GM21360 (cell line): ENCODE results near the gene DMAC2.
"Not testable (repeated sequence)": the region's sequence is repeated elsewhere in the genome, so short reads cannot be mapped to it uniquely, and the experiment has no call there.

Source experiments
- ATAC-seq: cut with Tn5 transposase; IDR thresholded peaks from one replicate; pipeline ENCODE4 v1.9.1; 2021; ENCODE audit warnings: mild to moderate bottlenecking, moderate library complexity; ENCODE audit not compliant: unreplicated experiment

The DMAC2 gene

DNA sequence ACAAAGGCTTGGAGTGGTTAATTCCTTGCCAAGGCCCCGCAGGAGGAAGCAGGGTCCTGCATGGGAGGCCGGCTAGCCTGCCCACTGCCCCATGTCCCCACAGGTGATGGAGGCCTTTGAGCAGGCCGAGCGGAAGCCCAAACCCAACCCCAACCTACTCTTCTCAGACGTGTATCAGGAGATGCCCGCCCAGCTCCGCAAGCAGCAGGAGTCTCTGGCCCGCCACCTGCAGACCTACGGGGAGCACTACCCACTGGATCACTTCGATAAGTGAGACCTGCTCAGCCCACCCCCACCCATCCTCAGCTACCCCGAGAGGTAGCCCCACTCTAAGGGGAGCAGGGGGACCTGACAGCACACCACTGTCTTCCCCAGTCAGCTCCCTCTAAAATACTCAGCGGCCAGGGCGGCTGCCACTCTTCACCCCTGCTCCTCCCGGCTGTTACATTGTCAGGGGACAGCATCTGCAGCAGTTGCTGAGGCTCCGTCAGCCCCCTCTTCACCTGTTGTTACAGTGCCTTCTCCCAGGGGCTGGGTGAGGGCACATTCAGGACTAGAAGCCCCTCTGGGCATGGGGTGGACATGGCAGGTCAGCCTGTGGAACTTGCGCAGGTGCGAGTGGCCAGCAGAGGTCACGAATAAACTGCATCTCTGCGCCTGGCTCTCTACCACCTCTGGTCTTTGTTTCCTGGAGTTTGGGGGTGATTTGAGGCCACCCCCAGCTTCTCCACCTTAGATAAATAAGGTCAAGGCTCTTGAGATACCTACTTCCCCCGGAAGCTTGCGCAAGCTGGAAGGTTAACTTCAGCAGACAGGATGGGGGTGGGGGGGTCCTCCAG lies 15.2 kb downstream of the DMAC2 start:
- ATAC-seq = no peak

DNA sequence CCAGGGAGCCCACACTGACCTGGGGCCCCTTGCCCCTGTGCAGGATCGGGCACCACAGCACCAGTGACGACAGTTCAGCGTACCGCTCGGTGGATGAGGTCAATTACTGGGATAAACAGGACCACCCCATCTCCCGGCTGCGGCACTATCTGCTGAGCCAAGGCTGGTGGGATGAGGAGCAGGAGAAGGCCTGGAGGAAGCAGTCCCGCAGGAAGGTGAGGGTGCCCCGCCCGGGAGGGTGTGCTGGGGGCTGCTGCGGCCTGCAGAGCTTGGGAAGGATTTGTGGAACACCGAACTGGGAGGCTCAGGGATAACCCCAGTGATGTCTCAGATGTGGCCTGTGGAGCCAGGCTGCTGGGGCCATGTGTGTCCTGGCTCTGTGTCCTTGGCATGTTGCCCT lies 16.8 kb downstream of the DMAC2 start:
- no peak for ATAC-seq

DNA sequence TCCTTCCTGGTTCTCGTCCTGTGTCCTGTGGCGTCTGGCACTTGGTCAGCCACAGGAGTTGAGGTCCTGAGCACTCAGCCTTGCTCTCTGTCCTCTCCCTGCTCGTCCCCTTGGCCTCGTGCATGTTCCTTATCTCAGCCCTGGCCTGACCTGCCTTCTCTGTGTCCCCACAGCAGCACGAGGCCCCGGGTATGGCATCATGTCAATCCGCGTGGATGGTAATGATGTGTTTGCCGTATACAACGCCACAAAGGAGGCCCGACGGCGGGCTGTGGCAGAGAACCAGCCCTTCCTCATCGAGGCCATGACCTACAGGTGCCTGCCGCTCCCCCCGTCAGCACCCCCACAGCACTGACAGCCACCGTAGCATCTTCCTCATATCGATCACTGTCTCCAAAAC lies 17.3 kb downstream of the DMAC2 start:
- no peak for ATAC-seq

- no peak for ATAC-seq
Observed at GRCh38 chr19:41421973-41422372, 17.7 kb downstream of the DMAC2 start.

GRCh38 chr19:41421314-41421713 lies 18.4 kb downstream of the DMAC2 start:
- no peak for ATAC-seq

- no peak for ATAC-seq
Observed at GRCh38 chr19:41420101-41420880, 19.4 kb downstream of the DMAC2 start.

DNA sequence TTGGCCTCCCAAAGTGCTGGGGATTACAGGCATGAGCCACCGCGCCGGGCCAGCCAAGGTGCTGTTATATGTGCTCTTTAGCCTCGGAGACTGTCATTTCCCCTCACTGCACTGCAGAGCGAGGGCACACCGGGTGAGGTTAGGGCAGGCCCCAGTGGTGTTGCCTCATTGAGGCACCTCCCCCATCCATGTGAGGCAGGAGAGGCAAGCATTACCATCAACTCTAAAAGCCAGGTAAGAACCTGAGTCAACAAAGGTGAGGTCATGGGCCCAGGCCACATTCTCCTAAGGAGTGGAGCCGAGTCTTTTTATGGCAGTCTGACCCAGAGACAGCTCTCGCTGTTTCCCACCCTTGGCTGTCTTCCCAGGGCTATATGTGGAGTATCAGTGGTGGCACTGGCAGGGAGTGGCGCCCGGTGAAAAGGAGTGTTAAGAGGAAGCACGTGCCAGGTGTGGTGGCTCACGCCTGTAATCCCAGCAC lies 23.5 kb downstream of the DMAC2 start:
- no peak for ATAC-seq

- no peak for ATAC-seq
Observed at GRCh38 chr19:41415154-41415571, 24.5 kb downstream of the DMAC2 start.

GRCh38 chr19:41414461-41414860 lies 25.3 kb downstream of the DMAC2 start:
- no peak for ATAC-seq

DNA sequence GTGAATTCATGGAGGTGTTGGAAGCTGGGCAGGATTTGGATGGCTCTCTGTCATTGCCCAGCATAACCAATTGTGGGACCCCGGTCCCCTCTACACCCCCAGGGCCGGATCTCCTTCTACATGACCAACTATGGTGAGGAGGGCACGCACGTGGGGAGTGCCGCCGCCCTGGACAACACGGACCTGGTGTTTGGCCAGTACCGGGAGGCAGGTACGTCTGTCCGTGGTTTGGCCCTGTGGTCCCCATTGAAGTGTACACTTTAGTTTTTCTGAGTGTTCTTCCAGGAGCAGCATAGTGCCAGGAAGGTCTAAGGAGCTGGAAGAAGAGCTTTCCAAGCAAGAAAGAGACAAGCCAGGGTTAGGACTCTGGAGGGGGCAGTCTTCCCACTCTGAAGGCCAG lies 25.8 kb downstream of the DMAC2 start:
- ATAC-seq = no peak

GRCh38 chr19:41412953-41413352 lies 26.8 kb downstream of the DMAC2 start:
- ATAC-seq = no peak

- no peak for ATAC-seq
Observed at GRCh38 chr19:41411968-41412265, 27.8 kb downstream of the DMAC2 start.

DNA sequence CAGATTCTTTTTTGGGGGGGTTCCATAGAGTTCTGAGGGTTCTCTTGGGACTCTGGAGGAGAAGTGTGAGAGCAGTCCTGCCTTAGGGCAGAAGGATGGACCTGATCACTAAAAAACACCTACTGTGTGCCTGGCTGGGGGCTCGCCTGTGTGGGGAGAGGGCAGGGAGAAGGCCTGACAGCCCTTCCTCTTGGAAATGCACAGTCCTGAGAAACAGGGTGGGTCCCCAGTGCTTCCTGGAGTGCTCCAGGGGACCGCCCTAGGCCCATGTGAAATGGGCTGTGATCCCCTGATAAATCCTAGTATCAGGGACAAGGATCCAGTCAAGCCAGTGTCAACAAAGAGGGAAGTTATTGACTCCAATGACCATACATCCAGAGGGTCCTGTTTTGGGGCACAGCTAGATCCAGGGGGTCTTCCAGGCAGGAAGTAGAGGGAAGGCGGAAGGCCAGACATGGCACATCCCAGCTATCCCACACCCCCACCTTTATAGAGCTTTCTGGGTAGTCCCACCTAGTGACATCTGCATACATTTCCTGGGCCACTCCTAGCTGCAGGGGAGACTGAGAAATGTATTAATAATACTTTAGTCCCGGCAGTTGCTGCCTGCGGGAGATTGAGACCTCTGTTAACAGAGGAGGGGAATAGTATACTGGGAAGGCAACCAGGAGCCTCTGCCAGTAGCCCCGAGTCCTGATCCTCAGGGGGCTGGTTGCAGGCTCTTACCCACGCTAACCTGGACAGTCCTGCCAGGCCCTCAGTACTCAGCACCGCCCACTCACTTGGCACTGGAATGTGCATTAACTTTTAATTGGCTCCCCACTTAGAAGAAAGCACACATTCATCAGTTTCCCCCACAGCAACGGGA lies 28.4 kb downstream of the DMAC2 start:
- no peak for ATAC-seq

DNA sequence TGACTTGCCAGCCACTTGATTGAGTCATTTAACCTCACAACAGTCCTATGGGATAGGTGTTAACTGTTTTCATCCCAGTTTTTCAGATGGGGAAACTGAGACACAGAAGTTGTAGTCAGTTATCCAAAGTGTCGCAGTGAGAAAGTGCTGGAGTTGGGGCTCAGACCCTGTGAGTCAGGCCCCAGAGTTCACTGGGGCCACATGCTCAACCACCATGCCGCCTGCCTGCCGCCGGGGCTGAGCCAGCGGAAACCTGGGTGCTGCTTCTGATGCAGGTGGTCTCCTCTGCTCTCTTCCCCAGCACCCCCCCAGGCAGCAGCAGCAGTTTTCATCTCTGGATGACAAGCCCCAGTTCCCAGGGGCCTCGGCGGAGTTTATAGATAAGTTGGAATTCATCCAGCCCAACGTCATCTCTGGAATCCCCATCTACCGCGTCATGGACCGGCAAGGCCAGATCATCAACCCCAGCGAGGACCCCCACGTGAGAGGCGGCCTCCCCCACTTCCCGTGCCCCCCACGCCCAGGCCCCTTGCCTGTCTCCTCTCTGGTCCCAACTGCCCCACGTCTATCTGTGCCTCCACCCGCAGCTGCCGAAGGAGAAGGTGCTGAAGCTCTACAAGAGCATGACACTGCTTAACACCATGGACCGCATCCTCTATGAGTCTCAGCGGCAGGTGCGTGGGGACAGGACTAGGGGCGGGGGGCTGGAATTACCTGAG lies 29.2 kb downstream of the DMAC2 start:
- no peak for ATAC-seq

GRCh38 chr19:41409288-41409687 lies 30.4 kb downstream of the DMAC2 start:
- ATAC-seq = no peak

GRCh38 chr19:41408846-41409245 lies 30.9 kb downstream of the DMAC2 start:
- not testable (repeated sequence) for ATAC-seq

GRCh38 chr19:41408256-41408655 lies 31.5 kb downstream of the DMAC2 start:
- ATAC-seq = no peak

- ATAC-seq = no peak
Observed at GRCh38 chr19:41407271-41407670, 32.4 kb downstream of the DMAC2 start.

- ATAC-seq = no peak
Observed at GRCh38 chr19:41405776-41406175, 33.9 kb downstream of the DMAC2 start.

GRCh38 chr19:41403181-41403970 lies 36.3 kb downstream of the DMAC2 start:
- ATAC-seq = no peak
